ENCODE data around the gene MPRIP.

MPRIP gene

DNA sequence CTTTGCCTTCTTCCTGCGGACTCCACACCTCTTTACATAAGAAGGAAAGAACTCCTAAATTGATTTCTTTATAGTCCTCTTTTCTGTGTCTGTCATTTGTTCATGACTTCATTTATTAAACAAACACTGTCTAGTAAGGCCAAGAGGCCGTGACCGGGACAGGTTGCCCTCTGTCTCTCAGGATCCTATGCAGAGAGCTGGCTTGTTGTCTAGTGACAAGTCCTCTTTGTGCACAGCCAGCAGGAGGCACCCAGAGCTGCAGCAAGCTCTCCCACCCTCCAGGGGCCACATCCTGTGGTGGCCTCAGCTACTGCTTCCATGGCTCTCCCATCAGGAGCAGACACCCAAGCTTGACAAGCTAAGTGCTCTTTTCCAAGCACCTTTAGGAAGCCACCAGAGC is 113.3 kb downstream of the MPRIP start:
- TF ChIP-seq TEAD4 (IDR thresholded peaks at IDR 0.05): no peak
- TF ChIP-seq, protein P1, sequence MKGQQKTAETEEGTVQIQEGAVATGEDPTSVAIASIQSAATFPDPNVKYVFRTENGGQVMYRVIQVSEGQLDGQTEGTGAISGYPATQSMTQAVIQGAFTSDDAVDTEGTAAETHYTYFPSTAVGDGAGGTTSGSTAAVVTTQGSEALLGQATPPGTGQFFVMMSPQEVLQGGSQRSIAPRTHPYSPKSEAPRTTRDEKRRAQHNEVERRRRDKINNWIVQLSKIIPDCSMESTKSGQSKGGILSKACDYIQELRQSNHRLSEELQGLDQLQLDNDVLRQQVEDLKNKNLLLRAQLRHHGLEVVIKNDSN (IDR thresholded peaks at IDR 0.05): no peak
- no peak for TF ChIP-seq YY1 (IDR thresholded peaks at IDR 0.05; ENCODE audit: low read depth)
- TF ChIP-seq, protein P2, sequence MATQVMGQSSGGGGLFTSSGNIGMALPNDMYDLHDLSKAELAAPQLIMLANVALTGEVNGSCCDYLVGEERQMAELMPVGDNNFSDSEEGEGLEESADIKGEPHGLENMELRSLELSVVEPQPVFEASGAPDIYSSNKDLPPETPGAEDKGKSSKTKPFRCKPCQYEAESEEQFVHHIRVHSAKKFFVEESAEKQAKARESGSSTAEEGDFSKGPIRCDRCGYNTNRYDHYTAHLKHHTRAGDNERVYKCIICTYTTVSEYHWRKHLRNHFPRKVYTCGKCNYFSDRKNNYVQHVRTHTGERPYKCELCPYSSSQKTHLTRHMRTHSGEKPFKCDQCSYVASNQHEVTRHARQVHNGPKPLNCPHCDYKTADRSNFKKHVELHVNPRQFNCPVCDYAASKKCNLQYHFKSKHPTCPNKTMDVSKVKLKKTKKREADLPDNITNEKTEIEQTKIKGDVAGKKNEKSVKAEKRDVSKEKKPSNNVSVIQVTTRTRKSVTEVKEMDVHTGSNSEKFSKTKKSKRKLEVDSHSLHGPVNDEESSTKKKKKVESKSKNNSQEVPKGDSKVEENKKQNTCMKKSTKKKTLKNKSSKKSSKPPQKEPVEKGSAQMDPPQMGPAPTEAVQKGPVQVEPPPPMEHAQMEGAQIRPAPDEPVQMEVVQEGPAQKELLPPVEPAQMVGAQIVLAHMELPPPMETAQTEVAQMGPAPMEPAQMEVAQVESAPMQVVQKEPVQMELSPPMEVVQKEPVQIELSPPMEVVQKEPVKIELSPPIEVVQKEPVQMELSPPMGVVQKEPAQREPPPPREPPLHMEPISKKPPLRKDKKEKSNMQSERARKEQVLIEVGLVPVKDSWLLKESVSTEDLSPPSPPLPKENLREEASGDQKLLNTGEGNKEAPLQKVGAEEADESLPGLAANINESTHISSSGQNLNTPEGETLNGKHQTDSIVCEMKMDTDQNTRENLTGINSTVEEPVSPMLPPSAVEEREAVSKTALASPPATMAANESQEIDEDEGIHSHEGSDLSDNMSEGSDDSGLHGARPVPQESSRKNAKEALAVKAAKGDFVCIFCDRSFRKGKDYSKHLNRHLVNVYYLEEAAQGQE (IDR thresholded peaks at IDR 0.05; ENCODE audit: low read depth): no peak
- TF ChIP-seq TAF1 (IDR thresholded peaks at IDR 0.05; ENCODE audit: low read depth): no peak
- TF ChIP-seq RAD21 (IDR thresholded peaks at IDR 0.05; ENCODE audit: low read depth): no peak; the same call in 1 of the 2 replicates
- TF ChIP-seq TCF12 (IDR thresholded peaks at IDR 0.05; ENCODE audit: low read depth): no peak
- TF ChIP-seq EGR1 (IDR thresholded peaks at IDR 0.05): no peak
- no peak for TF ChIP-seq CEBPB (IDR thresholded peaks at IDR 0.05)
- TF ChIP-seq, protein P3, sequence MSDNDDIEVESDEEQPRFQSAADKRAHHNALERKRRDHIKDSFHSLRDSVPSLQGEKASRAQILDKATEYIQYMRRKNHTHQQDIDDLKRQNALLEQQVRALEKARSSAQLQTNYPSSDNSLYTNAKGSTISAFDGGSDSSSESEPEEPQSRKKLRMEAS (IDR thresholded peaks at IDR 0.05): no peak
- no peak for TF ChIP-seq FOXM1 (IDR thresholded peaks at IDR 0.05; ENCODE audit: borderline replicate concordance, low read depth)

DNA sequence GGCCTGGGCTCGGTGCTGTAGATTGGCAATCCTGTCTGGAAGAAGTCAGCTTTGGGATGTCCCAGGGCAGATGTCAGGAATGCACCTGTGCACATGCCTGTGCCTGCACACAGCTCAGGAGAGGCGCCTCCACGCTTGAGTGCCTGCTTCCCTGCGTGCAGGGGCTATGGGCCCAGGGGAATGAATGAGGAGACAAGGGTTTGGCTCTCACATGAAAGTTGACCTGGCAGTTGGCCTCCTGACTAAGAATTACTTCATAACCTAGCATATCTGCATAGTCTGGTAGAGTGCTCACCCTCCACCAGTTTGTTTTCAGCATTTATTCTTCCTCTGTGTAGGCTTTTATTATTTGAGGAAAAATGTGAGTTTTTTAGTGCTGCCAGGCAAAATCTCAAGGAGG is 113.8 kb downstream of the MPRIP start:
- TF ChIP-seq ZBTB7A (IDR thresholded peaks at IDR 0.05; ENCODE audit: low read depth) (peak; percentile 53; the same call in 1 of the 2 replicates), FOXM1 (IDR thresholded peaks at IDR 0.05; ENCODE audit: borderline replicate concordance, low read depth) (no peak), CEBPB (IDR thresholded peaks at IDR 0.05) (no peak), CREB1 (IDR thresholded peaks at IDR 0.05; ENCODE audit: low read depth) (no peak), RAD21 (IDR thresholded peaks at IDR 0.05; ENCODE audit: low read depth) (no peak), TCF12 (IDR thresholded peaks at IDR 0.05; ENCODE audit: low read depth) (peak; percentile 78), YY1 (IDR thresholded peaks at IDR 0.05; ENCODE audit: low read depth) (no peak), TAF1 (IDR thresholded peaks at IDR 0.05; ENCODE audit: low read depth) (no peak), NFIC (IDR thresholded peaks at IDR 0.05) (peak; percentile 59), EGR1 (IDR thresholded peaks at IDR 0.05) (no peak), EP300 (IDR thresholded peaks at IDR 0.05; ENCODE audit: borderline replicate concordance) (peak; percentile 53; the same call in 1 of the 2 replicates), TEAD4 (IDR thresholded peaks at IDR 0.05) (peak; percentile 60; the same call in 1 of the 2 replicates)
- TF ChIP-seq, protein P1 (IDR thresholded peaks at IDR 0.05): no peak
- TF ChIP-seq, protein P3 (IDR thresholded peaks at IDR 0.05): peak; percentile 49; the same call in 1 of the 2 replicates
- TF ChIP-seq, protein P2 (IDR thresholded peaks at IDR 0.05; ENCODE audit: low read depth): no peak

DNA sequence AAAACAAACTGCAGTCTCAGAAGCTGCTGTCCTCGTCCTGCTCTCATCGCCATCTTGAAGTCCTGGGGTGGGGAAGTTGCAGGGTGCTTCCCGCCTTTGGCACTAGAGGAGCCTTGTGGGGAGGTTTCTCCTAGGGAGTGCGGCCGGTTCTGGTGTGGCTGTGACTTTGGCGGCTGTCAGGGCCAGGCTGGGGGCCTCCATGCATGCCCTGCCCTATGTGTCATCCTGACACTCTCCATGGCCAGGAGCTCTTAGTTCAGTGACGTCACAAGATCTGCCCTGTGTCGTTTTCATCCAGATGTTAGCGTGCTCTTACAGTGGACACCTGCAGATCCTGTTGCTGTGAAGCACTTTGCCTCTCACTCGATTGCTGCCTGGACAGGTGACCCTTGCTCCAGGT is 114.3 kb downstream of the MPRIP start:
- TF ChIP-seq CREB1 (IDR thresholded peaks at IDR 0.05; ENCODE audit: low read depth) (no peak), TEAD4 (IDR thresholded peaks at IDR 0.05) (no peak), RAD21 (IDR thresholded peaks at IDR 0.05; ENCODE audit: low read depth) (no peak)
- TF ChIP-seq, protein P2 (IDR thresholded peaks at IDR 0.05; ENCODE audit: low read depth): no peak

DNA sequence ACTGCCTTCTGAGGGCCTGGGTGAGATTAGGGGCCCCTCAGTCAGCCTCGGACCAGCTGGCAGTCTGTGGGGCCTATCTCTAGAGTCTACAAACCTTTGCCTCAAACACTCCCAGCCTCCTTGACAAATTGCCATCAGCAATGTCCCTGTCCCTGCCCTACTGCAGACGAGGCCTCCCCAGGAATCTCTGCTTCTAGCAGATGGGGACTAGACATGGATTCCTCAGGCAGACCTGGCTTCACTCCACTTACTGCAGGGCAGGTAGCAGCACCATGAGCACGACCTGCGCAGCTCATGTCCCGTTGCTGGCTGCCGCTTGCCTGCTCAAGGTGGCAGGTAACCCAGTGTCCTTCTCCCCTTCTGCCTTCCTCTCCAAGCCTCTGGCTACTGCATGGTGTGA is 114.8 kb downstream of the MPRIP start:
- TF ChIP-seq, protein P2 (IDR thresholded peaks at IDR 0.05; ENCODE audit: low read depth): no peak
- no peak for TF ChIP-seq EGR1 (IDR thresholded peaks at IDR 0.05)

Measured in Ishikawa (cell line).